Stimulated activated CD4-positive, alpha-beta T cell treated with anti-CD3 and anti-CD28 coated beads, Interleukin-4, amount 100 ng/mL, for 24 hours (primary cell): ENCODE results near the gene RASSF7.
"Not testable (repeated sequence)": the region's sequence is repeated elsewhere in the genome, so short reads cannot be mapped to it uniquely, and the experiment has no call there.

Experiments
- DNase-seq: peaks from one replicate; pipeline ENCODE4 v3.0.0-alpha.2; 2020

The RASSF7 gene

GRCh38 chr11:560305-561147 is at the start of gene RASSF7, which contains the start of gene LMNTD2:
Gene RASSF7 (plus strand): TSS chr11:560970. CDS start chr11:561769, 799 bp downstream.
Gene LMNTD2 (minus strand): TSS chr11:560738. CDS start chr11:560716, 22 bp downstream.
- DNase-seq = peak; percentile 95

- no peak for DNase-seq
Observed at GRCh38 chr11:512761-513595, 47.8 kb upstream of the RASSF7 start.

- DNase-seq = no peak
Observed at GRCh38 chr11:514606-515005, 46.2 kb upstream of the RASSF7 start.

- no peak for DNase-seq
Observed at GRCh38 chr11:515131-515530, 45.6 kb upstream of the RASSF7 start.

- DNase-seq = no peak
Observed at GRCh38 chr11:516400-516799, 44.4 kb upstream of the RASSF7 start.

- not testable (repeated sequence) for DNase-seq
Observed at GRCh38 chr11:516918-517685, 43.7 kb upstream of the RASSF7 start.

- peak; percentile 85 for DNase-seq
Observed at GRCh38 chr11:518463-519202, 42.1 kb upstream of the RASSF7 start.

GRCh38 chr11:520428-521176 is 40.2 kb upstream of the RASSF7 start:
- no peak for DNase-seq

- no peak for DNase-seq
Observed at GRCh38 chr11:521177-521688, 39.5 kb upstream of the RASSF7 start.

- no peak for DNase-seq
Observed at GRCh38 chr11:526192-526591, 34.6 kb upstream of the RASSF7 start.

- DNase-seq = no peak
Observed at GRCh38 chr11:528166-528814, 32.5 kb upstream of the RASSF7 start.

GRCh38 chr11:528815-529727 is 31.7 kb upstream of the RASSF7 start:
- no peak for DNase-seq

- no peak for DNase-seq
Observed at GRCh38 chr11:529728-530411, 30.9 kb upstream of the RASSF7 start.

GRCh38 chr11:530960-531831 is 29.6 kb upstream of the RASSF7 start:
- DNase-seq = no peak

GRCh38 chr11:531919-532526 is 28.7 kb upstream of the RASSF7 start:
- DNase-seq = no peak

GRCh38 chr11:532527-532985 is 28.2 kb upstream of the RASSF7 start:
- DNase-seq = no peak

- DNase-seq = no peak
Observed at GRCh38 chr11:532986-533585, 27.7 kb upstream of the RASSF7 start.
